ENCODE data around the gene DNM2. TPM values are rescaled to one million over a fixed set of nuclear protein-coding genes. Genes with fewer than 3 reads are reported as not detected.

Gene DNM2
- total and polyA plus RNA-seq, 2 donors (not counting 1 experiment from before 2014, with no cell fraction given), result 42.6 to 76.8 TPM

DNA sequence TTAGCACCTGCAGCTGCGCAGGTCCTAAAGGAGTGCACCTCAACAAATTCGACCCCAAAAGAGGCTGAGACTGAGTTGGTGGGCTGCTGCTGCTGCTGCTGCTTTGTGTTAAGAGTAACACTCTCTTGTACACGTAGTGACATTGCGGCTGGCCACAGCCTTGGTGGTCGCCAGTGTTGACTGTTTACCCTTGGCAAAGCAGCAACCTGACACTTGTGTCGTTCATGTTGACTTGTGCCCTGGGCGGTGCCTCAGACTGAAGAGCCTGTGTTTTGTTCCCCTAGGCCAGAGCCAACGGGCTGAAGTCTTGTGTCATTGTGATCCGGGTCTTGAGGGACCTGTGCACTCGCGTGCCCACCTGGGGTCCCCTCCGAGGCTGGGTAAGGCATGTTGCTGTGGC, 39.1 kb upstream of the DNM2 start:
- Histone ChIP-seq H3K27me3 (ENCODE audit: control insufficient read depth, insufficient read depth, low read length) (no peaks in the 10 kb centered on the region), H3K79me2 (ENCODE audit: control insufficient read depth, insufficient read depth, low read length) (peaks cover 43% of the 10 kb centered on the region), H3K27ac (ENCODE audit: insufficient read depth, low read length) (no peak overlapping the region), H4K20me1 (ENCODE audit: control insufficient read depth, extremely low read depth, insufficient read depth, low read length) (no peaks in the 10 kb centered on the region), H3K9ac (ENCODE audit: insufficient read depth, low read length) (no peak overlapping the region), H3K4me1 (ENCODE audit: control insufficient read depth, extremely low read depth, insufficient read depth, low read length) (no peaks in the 10 kb centered on the region), H3K36me3 (ENCODE audit: control insufficient read depth, insufficient read depth, low read length) (peaks cover 59% of the 10 kb centered on the region), H3K9me3 (ENCODE audit: control insufficient read depth, insufficient read depth, low read depth, low read length) (no peaks in the 10 kb centered on the region), H3K4me2 (ENCODE audit: extremely low read depth, insufficient read depth, low read length) (no peak overlapping the region), H2AFZ (ENCODE audit: low read length) (no peak overlapping the region), H3K4me3 (replicated peaks in 1 of 4; ENCODE audit: control extremely low read depth in 1 of 4, insufficient read depth in 1 of 4, low read depth in 3 of 4, low read length in 4 of 4) (no peak overlapping the region)
- TF ChIP-seq EZH2 (IDR thresholded peaks at IDR 0.05; ENCODE audit: low read length, missing control alignments), result no peak
- TF ChIP-seq, protein P1, sequence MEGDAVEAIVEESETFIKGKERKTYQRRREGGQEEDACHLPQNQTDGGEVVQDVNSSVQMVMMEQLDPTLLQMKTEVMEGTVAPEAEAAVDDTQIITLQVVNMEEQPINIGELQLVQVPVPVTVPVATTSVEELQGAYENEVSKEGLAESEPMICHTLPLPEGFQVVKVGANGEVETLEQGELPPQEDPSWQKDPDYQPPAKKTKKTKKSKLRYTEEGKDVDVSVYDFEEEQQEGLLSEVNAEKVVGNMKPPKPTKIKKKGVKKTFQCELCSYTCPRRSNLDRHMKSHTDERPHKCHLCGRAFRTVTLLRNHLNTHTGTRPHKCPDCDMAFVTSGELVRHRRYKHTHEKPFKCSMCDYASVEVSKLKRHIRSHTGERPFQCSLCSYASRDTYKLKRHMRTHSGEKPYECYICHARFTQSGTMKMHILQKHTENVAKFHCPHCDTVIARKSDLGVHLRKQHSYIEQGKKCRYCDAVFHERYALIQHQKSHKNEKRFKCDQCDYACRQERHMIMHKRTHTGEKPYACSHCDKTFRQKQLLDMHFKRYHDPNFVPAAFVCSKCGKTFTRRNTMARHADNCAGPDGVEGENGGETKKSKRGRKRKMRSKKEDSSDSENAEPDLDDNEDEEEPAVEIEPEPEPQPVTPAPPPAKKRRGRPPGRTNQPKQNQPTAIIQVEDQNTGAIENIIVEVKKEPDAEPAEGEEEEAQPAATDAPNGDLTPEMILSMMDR (conservative IDR thresholded peaks at IDR 0.05 in 1 of 2, IDR thresholded peaks at IDR 0.05 in 1 of 2; ENCODE audit: low read depth in 1 of 2, low read length in 2 of 2), result no peak
- no peak for DNase-seq (ENCODE audit: low read depth in 2 of 2)

DNA sequence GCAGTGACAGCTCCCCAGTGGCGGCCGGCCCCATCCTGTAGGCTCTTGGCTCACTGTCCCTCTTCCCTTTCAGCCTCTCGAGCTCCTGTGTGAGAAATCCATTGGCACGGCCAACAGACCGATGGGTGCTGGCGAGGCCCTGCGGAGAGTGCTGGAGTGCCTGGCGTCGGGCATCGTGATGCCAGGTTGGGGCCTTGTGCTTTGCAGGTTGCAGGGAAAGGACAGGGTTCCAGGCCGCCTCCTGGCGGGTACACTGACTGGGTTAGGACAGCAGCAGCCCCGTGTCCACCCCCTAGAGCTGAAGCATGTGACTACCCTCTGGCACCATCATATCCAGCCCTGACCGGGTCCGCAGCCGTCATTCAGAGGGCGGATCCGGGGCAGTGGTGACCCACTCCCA, 38.1 kb upstream of the DNM2 start:
- Histone ChIP-seq H3K27ac (ENCODE audit: insufficient read depth, low read length) (no peak overlapping the region), H2AFZ (ENCODE audit: low read length) (no peak overlapping the region), H3K4me1 (ENCODE audit: control insufficient read depth, extremely low read depth, insufficient read depth, low read length) (no peaks in the 10 kb centered on the region), H3K27me3 (ENCODE audit: control insufficient read depth, insufficient read depth, low read length) (no peaks in the 10 kb centered on the region), H3K9ac (ENCODE audit: insufficient read depth, low read length) (no peak overlapping the region), H3K9me3 (ENCODE audit: control insufficient read depth, insufficient read depth, low read depth, low read length) (no peaks in the 10 kb centered on the region), H3K79me2 (ENCODE audit: control insufficient read depth, insufficient read depth, low read length) (peaks cover 39% of the 10 kb centered on the region), H3K4me3 (replicated peaks in 1 of 4; ENCODE audit: control extremely low read depth in 1 of 4, insufficient read depth in 1 of 4, low read depth in 3 of 4, low read length in 4 of 4) (no peak overlapping the region), H3K36me3 (ENCODE audit: control insufficient read depth, insufficient read depth, low read length) (peaks cover 62% of the 10 kb centered on the region), H4K20me1 (ENCODE audit: control insufficient read depth, extremely low read depth, insufficient read depth, low read length) (no peaks in the 10 kb centered on the region), H3K4me2 (ENCODE audit: extremely low read depth, insufficient read depth, low read length) (no peak overlapping the region)
- no peak for TF ChIP-seq EZH2 (IDR thresholded peaks at IDR 0.05; ENCODE audit: low read length, missing control alignments)
- TF ChIP-seq, protein P1 (conservative IDR thresholded peaks at IDR 0.05 in 1 of 2, IDR thresholded peaks at IDR 0.05 in 1 of 2; ENCODE audit: low read depth in 1 of 2, low read length in 2 of 2), result no peak
- no peak for DNase-seq (ENCODE audit: low read depth in 2 of 2)

DNA sequence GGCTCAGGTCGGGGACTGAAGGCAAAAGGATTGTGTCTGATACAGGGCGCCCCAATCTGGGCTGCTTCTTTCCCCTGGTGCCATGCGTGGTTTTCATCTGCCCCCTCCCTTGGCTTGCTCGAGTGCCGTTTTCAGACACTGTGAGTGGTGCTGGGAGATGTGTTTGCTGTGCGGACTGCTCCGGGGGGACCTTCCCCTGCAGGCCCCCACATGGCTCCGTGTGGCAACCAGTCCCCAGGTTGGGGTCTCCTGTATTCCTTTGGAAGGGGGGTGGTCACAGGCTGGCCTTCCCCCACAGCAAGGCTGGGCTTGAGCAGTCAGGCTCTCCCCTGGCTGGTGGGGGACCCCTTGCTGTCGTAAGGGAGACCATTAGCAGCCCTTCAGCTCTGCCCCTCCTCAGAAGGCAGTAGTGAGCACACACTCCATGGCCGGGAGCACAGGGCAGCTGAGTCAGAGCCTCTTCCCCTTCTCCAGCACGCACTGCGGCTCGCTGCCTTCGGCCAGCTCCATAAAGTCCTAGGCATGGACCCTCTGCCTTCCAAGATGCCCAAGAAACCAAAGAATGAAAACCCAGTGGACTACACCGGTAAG, 37.2 kb upstream of the DNM2 start:
- Histone ChIP-seq H3K9me3 (ENCODE audit: control insufficient read depth, insufficient read depth, low read depth, low read length) (no peaks in the 10 kb centered on the region), H3K79me2 (ENCODE audit: control insufficient read depth, insufficient read depth, low read length) (peaks cover 33% of the 10 kb centered on the region), H2AFZ (ENCODE audit: low read length) (no peak overlapping the region), H3K36me3 (ENCODE audit: control insufficient read depth, insufficient read depth, low read length) (peaks cover 60% of the 10 kb centered on the region), H3K27me3 (ENCODE audit: control insufficient read depth, insufficient read depth, low read length) (no peaks in the 10 kb centered on the region), H3K4me1 (ENCODE audit: control insufficient read depth, extremely low read depth, insufficient read depth, low read length) (no peaks in the 10 kb centered on the region), H4K20me1 (ENCODE audit: control insufficient read depth, extremely low read depth, insufficient read depth, low read length) (no peaks in the 10 kb centered on the region), H3K27ac (ENCODE audit: insufficient read depth, low read length) (no peak overlapping the region), H3K4me2 (ENCODE audit: extremely low read depth, insufficient read depth, low read length) (no peak overlapping the region), H3K9ac (ENCODE audit: insufficient read depth, low read length) (no peak overlapping the region), H3K4me3 (replicated peaks in 1 of 4; ENCODE audit: control extremely low read depth in 1 of 4, insufficient read depth in 1 of 4, low read depth in 3 of 4, low read length in 4 of 4) (no peak overlapping the region)
- no peak for TF ChIP-seq EZH2 (IDR thresholded peaks at IDR 0.05; ENCODE audit: low read length, missing control alignments)
- TF ChIP-seq, protein P1 (conservative IDR thresholded peaks at IDR 0.05 in 1 of 2, IDR thresholded peaks at IDR 0.05 in 1 of 2; ENCODE audit: low read depth in 1 of 2, low read length in 2 of 2), result no peak
- DNase-seq (ENCODE audit: low read depth in 2 of 2), result no peak

All from fibroblast of lung (primary cell).